Hippocampal formation (tissue), 2 donors: ENCODE measurements around the gene ELL.

ENCODE experiments used
- DNase-seq, 2 donors: peaks; one replicate each; lab custom pipeline; 2025; lab: John Stamatoyannopoulos, UW

The ELL gene

GRCh38 chr19:18433735-18434398, 88.0 kb downstream of the ELL start:
- no peak for DNase-seq

GRCh38 chr19:18433015-18433691, 88.7 kb downstream of the ELL start:
- no peak for DNase-seq

GRCh38 chr19:18432275-18433014, 89.4 kb downstream of the ELL start:
- no peak for DNase-seq

GRCh38 chr19:18431351-18432197, 90.3 kb downstream of the ELL start:
- DNase-seq = no peak

GRCh38 chr19:18430417-18431144, 91.3 kb downstream of the ELL start:
- DNase-seq = no peak

- no peak for DNase-seq
Observed at GRCh38 chr19:18429717-18430416, 92.0 kb downstream of the ELL start.

- peak; percentile 14 to 55 for DNase-seq
Observed at GRCh38 chr19:18428787-18429674, 92.8 kb downstream of the ELL start.

GRCh38 chr19:18428173-18428786, 93.6 kb downstream of the ELL start:
- no peak for DNase-seq

- no peak for DNase-seq
Observed at GRCh38 chr19:18427743-18428113, 94.1 kb downstream of the ELL start.

GRCh38 chr19:18427080-18427742, 94.7 kb downstream of the ELL start:
- no peak for DNase-seq

- no peak for DNase-seq
Observed at GRCh38 chr19:18426416-18426767, 95.5 kb downstream of the ELL start.

- peak in 1 of 2 donors; percentile 42 for DNase-seq
Observed at GRCh38 chr19:18425515-18426415, 96.1 kb downstream of the ELL start.

- no peak for DNase-seq
Observed at GRCh38 chr19:18424890-18425514, 96.9 kb downstream of the ELL start.

- DNase-seq = no peak
Observed at GRCh38 chr19:18424122-18424889, 97.6 kb downstream of the ELL start.

GRCh38 chr19:18423258-18424020, 98.4 kb downstream of the ELL start:
- no peak for DNase-seq
